HG03097 (cell line): Measurements from ENCODE around the gene STX2.
"Not testable (repeated sequence)": the region's sequence is repeated elsewhere in the genome, so short reads cannot be mapped to it uniquely, and the experiment has no call there.

ENCODE experiments used
- ATAC-seq: cut with Tn5 transposase; IDR thresholded peaks from one replicate; pipeline ENCODE4 v1.9.1; 2021; ENCODE audit not compliant: unreplicated experiment, low FRiP score

Gene STX2

DNA sequence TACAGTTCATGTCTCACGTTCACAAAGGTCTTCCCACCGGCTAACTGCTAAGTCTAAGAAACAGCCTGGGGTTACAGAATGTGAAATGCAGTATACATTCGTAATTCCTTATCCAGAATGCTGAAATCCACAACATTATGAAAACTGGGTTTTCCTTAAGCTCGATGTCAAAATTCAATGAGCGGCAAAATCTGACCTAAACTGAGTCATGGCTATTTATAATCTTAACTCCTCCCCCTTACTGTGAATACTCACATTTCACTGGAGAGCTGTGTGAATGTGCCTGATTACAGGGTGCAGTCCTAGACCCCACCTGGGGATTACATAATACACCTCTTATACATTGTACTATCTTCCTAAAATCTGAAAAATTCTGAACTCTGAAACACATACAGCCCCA lies 35.3 kb downstream of the STX2 start:
- no peak for ATAC-seq

DNA sequence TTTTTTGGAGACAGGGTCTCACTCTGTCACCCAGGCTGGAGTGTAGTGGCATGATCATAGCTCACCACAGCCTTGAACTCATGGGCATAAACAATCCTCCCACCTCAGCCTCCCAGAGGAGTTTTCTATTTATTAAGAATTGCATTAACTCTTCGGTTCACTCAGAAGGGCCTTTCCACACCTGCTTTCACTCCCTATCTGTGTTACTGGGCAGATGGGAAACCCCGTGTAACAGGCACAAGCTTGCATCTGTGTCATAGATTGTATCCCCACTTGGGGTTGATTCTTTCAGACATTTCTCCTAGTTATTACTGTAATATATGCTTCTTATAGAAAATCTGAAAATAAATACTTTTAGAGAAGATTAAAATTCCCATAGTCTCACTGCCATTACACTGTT lies 38.7 kb downstream of the STX2 start:
- ATAC-seq = no peak

DNA sequence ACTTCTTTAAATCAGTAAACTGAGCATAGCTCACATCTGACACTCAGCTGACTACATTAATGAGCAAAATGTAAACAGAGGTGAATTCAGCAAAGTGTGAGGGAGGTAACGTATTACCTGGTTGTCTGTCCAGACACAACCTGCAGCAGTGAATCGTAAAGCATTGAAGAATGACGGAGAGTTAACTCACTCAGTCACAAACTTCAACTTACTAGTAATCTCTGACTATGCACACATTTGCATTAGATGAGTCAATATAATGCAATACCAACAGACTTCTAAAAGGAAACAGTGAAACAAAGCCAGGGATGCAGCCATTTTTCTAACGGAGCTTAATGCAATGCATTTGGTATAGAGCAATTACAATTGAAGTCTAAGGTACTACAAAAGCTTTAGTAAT lies 40.0 kb downstream of the STX2 start:
- ATAC-seq = no peak

DNA sequence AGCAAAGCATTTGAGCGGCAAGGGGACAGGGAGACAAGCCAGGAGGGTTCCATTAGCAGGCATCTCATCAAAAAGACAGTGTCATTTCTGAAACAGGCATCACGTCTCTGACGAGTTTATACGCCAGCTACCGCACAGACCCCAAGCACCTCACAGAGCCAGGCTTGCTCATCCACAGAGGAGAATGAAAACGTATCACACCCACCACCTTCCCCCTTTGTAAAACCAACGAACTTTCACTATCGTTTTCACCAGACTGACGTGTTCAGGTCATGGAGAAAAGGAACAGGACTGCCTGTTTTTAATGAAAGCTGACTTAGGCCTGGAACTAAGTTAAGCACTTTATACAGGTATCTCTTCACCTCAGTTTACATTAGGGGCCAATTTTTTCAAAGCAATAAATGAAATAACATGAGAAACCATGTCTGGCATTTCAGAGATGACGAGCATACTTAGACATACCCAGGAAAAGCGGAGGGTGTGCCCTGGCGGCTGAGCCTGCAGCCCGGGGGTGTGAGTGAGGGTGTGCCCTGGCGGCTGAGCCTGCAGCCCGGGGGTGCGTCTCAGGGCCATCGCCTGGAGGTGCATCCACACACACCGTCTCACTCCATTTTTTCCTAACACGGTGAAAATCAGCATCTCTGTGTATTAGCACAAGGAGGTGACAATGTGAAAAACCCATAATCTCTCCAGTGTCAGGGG lies 41.9 kb downstream of the STX2 start:
- no peak for ATAC-seq

DNA sequence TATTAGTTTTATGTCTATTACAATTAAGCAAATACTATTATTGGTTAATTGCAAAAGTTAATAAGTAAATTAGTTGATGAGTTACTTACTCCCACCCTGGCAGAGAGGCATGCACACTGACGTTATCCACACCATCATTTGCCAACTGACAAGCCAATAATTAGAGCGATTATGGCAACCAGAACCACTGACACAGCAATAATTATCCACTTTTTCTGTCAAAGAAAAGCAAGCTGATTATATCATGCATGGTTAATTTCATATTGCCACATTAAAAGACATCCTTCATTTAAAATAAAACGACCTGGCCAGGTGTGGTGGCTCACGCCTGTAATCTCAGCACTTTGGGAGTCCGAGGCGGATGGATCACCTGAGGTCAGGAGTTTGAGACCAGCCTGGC lies 43.1 kb downstream of the STX2 start:
- no peak for ATAC-seq

DNA sequence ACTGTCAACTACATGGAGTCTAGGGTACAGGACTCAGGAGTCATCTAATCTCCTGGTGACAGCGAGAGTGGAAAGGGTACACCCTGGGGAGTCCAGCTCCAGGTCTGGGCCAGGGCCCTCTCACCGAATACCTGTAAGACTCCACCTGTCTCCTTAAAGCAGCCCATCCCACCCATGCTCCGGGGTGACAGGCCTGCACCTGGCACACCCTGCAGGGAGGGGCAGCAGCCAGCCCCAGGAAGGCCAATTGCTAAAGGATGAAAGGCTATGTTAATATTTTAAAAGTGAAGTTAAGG lies 45.5 kb downstream of the STX2 start:
- ATAC-seq = no peak

DNA sequence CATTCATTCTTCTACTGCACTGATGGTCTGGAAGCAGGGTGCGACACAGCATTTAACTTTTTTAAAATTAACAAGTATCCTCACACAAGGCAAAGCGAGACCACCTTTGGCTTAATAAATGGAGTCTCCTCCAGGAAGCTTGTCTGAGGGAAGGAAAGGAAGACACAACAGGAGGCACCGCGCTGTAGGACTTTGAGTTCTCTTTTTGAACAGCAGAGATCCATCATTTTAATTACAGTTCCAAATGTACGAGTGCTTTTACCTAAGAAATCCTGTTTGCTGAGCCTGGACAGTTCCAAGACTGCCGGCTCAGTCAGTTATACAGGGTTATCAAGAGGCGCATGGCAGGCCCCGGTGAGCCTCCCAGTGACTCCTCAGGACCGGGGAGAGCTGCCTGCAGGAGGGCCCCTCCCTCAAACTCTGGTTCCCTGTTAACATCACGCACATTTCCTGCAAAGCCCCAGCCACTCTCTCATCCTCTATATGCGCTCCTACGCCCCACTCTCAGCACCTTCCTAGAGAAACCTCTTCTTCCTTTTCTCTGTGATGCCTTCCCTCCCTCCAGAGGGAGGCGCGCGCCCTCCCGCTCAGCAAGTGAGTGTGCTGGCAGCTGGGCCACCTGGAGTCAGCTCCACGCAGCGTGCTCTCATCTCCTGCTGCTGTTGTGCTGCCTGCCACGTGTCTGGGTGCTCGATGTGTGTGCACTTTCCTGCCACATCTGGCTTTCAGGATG lies 46.1 kb downstream of the STX2 start:
- no peak for ATAC-seq

DNA sequence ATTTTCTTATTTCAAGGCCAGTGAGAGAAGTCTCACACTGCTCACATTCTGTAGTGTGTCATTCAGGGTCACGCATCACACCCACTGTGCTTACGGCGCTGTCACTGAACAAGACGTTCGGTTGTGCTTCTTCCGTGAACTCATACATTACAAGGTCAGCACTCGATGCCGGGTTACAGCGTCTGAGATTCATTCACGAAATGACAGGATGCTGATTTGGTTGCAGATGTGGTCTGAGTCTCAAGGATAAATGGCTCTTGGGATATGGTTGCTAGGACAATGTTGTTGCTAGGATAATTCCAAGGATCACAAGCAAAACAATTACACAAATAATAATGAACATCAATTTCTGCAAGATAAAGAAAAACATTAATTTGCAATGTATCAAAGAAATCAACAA lies 47.4 kb downstream of the STX2 start:
- ATAC-seq = no peak

DNA sequence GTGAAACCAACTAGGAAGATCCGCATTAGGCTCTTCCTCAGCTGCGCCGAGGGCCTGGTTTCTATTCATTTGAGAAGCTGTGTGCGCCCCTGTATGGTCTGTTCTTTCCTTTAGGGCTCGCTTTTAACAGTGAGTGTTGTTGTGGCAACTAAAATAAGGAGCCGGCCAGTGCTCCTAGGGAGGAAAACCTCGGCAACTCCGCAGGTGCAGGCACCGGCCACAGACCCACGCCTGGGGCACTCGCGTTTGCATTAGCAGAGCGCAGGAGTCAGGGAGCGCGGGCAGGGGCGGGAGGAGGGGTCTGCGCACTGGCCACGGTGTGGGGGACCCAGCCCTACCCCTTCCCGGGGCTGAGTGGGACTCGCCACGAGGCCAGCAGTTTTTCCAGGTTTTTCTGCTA lies 50.5 kb downstream of the STX2 start:
- ATAC-seq = no peak

DNA sequence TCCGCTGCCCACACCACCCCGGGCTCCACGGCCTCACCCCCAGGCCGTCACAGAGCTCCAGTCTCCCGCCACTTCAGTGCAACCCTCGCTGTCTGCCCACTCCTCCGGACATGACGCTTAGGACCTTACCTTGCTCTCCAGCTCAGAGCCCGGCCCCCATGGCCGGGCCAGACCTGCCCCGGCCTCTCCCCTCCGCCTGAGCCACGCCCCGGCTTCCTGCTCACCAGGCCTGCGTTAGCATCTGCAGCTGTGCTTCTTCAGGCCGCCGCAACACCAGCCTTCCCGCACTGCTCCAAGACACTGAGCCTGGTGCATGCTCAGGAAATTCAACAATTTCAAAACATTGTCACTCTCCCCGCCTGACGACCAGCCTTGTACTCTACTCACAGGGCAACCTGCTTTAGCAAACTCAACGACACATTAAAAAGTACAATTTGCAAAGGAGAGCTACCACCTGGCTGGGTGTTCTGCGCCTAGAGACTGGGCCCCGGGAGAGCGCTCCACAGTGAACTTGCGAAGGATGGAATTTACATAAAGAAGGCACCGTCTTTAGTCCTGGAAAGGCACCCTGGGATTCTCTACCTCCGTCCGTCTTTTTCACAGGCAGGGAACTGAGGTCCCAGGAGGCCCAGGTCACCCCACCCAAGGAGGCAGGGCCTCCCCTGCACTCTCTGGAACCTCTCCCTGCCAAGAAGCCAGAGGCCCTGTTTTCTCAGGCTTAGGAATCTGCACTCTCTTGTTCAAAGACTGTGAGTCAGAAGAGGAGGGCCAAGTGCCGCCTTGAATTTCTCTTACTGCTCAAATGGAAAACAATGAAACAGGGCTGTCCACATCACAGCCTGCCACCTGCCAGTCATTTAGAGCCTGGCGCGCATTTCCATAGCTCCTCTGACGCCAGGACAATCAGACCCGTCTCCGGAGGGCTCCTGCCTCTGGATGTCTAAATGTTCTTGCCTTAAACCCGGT lies 51.3 kb downstream of the STX2 start:
- ATAC-seq = no peak

DNA sequence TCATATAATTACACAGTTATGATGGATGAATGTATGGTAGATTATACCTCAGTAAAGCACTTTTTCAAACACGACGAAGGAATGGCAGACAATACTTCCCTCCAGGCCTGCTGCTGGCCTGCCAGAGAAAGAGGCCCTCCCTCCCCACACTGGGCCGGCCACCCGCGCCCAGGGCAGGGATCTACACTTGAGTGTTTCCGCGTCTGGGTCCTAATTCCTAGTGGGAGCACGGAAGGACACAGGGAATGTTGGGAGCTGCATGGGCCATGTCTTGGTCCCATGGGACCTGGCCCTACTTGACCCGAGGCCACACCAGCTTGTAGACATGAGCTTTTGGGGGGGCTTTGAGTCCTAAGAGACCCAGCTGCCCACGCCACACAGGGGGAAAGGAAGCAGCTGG lies 52.0 kb downstream of the STX2 start:
- no peak for ATAC-seq

DNA sequence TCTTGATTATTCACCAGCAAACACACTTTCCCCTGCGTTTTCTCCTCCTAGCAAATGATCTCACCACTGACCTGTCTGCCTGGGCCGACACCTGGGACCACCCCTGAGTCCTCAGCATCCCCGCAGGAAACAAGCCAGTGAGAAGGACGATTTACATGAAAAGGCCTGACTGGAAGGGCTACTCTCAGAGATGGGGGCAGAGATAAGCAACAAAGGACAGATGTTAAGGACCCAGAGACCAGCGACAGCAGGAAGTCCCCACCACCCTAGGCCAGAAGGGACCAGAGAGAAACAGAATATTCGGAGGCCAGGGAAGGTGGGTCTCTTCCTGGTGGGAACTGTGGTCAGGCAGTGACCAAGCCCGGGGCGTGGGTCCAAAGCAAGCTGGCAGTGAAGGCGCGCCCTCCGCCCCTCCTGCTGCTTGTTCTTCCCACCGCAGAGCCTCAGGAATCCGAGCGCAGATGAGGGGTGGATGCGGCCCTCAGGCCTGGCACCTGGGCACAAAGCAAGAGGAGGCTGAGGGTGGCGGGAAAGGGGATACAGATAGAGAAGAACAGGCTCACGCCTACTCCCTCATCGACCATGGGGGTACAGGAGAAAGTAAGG lies 55.8 kb downstream of the STX2 start:
- no peak for ATAC-seq

DNA sequence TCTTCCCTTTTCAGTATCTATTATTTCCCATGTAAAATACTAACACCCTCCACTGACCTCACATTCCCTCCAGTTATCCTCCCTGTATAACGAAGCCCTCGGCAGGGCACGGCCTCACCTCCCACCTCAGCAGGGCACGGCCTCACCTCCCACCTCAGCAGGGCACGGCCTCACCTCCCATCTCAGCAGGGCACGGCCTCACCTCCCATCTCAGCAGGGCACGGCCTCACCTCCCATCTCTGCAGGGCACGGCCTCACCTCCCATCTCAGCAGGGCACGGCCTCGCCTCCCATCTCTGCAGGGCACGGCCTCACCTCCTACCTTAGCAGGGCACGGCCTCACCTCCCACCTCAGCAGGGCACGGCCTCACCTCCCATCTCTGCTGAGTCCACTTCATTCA lies 56.8 kb downstream of the STX2 start:
- ATAC-seq = not testable (repeated sequence)

DNA sequence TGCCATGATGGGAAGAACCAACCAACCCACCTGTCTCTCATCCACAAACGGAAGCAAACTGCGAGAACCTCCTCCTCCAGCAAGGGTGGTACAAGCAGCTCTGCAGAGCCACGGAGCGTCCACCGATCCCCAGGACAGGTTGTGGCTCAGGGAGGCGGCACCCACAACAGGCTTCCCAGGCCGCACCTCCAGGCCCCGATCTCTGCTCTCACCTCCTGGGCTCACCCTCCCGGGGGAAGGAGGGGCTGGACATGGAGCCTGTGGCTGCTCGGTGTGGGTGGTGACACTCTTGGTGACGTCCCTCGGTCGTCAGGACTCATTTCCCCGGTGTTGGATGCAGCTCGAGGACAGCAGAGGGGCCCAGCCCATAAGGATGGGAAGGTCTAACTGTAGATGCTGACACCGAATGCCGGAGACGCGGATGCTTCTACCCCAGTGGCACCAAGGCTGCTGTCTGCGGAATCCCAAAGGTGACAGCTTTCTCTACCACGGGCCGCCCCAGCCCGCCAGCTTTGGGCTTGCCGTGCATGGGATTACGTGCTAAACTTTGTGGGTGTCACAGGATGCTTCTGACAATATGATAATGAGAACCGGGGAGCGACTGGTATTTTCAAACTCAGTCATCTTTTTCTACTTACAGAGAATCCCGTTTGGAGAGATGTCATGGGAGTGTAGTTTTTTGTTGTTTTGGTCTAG lies 58.0 kb downstream of the STX2 start:
- no peak for ATAC-seq

DNA sequence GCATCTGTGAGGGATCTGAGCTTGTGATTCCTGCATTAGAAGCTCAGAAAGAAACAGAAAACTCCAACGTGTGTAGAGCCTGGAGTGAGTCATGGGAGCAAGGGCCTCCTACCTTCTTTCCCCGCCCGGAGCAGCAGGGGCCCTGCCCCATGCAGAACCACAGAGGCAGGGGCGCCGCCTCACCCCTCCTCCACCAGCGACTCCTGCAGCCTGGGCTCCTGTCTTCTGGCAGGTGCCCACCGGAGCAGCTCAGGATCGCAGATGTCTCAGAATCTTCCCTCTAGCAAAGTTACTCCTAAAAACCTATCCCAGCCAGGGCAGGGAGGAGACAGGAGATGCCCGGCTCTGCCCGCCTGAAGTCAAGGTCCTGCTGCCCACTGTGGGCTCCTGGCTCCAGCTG lies 58.7 kb downstream of the STX2 start:
- ATAC-seq = no peak

DNA sequence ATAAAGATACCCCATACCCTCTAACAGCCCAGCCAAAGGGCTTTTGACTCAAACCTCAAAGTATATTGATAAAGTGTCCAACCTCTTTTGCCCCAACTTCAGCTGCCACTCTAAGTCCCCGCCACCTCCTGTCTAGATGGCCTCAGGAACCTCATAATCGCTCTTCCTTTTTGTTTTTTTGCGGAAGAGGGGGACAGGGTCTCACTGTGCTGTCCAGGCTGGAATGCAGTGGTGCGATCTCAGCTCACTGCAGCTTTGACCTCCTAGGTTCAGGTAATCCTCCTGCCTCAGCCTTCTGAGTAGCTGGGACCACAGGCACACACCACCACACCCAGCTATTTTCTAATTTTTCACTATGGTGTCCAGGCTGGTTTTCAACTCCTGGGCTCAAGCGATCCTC lies 60.3 kb downstream of the STX2 start:
- no peak for ATAC-seq

DNA sequence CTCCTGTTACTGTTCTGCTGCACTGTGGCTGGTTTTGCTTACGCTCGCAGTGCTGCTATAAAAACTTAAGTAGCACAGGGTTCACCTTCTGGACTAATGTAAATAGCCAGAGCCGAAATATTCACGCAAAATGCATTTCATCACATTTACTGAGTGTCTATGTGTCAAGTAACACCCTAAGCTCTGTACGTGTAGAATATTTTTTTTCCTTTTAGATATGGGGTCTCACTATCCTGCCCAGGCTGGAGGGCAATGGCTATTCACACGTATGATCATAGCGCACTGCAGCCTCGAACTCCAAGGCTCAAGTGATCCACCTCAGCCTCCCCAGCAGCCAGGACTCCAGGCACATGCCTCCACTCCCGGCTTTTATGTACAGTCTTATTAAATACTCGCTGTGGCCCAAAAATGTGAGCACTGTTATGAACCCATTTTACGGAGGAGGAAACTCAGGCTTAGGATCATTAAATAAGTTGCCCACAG lies 62.2 kb downstream of the STX2 start:
- ATAC-seq = no peak

DNA sequence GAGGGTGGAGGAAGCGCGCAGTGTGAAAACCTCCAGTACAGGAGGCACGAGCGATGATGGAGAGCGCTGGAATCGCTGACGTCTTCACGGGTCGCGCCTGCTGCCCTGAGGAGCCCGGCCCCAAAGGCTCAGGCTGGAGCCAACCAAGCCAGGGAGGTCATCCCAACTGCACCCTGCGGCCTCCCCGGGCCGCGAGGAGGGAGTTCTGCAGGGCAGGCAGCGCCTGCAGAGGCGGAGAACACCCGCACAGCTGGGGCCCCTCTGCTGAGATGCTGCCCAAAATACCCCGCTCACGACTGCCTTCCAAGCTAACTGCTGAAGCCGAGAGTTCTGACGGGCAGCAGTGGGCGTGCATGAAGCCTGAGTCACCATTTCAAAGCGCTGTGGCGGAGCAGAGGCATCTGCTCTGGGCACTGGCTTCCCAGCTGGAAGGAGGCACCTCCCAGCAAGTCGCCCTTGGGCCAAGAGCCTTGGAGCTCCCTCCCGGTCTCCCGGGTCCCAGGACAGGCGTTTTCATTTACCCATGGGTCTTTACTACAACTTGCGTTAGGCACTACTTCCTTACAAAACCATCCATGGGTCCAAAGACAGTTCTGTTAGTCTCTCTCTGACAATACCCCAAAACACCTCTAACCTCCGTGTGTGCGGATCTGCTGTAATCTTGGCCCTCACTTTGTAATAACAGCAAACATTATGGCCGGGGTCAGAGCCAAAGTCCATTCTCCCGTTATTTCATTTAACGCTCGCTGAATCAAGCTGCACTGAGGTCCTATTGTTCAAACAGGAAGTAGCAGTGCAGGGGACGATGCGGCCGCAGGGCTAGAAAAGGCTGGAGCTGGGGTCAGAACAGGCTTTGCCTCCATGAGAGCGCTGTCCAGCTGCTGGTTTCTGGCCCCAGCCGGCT lies 62.8 kb downstream of the STX2 start:
- no peak for ATAC-seq

DNA sequence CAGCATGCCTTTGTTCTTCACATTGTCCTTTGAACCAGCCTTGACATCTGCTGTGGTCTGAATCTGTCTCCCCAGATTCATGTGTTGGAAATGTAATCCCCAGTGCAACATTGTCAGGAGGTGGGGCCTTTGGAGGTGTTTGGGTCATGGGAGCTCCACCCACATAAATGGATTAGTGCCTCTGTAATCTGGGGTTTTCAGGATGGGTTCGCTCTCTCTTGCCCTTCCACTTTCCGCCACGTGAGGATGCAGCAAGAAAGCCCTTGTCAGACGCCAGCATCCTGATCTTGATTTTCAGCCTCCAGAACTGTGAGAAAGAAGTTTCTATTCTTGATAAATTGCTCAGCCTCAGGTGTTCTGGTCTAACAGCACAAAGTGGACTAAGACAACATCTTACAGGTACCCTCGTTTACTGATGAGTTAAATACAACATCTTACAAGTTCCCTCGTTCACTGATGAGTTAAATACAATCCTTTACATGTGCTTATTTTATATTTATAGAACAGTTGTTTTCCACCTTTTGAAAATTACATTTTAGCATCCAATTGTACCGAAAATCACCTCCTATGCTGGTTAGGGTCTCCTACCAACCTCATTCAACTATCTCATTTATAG lies 68.5 kb downstream of the STX2 start:
- ATAC-seq = no peak
